NB4 (cell line): Measurements from ENCODE around the gene CPZ.

Experiments
- DNase-seq: peaks from one replicate; pipeline ENCODE4 v3.0.0; 2010; ENCODE audit warnings: low read depth
- H3K4me3 ChIP-seq: one replicate; pipeline ENCODE4 v1.5.1; 2011; ENCODE audit warnings: mild to moderate bottlenecking, low read depth, low read length, moderate library complexity
- CTCF ChIP-seq: IDR thresholded peaks from one replicate; pipeline ENCODE4 v1.5.1; 2012; ENCODE audit warnings: low read depth, low read length
- MAX ChIP-seq: IDR thresholded peaks from 2 replicates; pipeline ENCODE4 v1.6.1; 2011; ENCODE audit warnings: low read depth, low read length
- MYC ChIP-seq: IDR thresholded peaks from 2 replicates; pipeline ENCODE4 v1.6.1; 2011; ENCODE audit warnings: low read depth, low read length
- POLR2A ChIP-seq: IDR thresholded peaks from 2 replicates; pipeline ENCODE4 v1.6.1; 2011; ENCODE audit warnings: mild to moderate bottlenecking; ENCODE audit not compliant: insufficient read length; ENCODE audit errors: extremely low read depth

Gene CPZ

DNA sequence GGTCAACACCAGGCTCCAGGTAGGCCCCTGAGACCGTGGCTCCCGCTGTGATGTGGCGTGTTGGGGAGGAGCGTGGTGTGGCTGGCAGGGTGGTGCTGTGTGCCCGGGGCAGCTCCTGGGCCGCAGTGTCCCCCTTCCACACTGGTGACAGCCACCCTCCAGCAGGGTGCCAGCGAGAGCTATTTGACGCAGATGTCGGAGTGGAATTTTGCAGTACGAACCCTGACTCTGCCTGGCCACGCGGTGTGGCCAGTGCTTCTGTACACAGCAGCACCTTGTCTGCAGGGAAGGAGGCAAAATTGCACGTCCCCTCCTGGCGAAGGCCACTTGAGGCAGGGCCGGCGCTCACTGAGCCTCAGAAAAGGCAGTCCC lies 53.2 kb downstream of the CPZ start:
- no peak overlapping the region for H3K4me3 ChIP-seq
- DNase-seq = no peak
- TF ChIP-seq POLR2A (no peak), CTCF (no peak), MAX (no peak), MYC (no peak)

GRCh38 chr4:8646296-8647093 lies 53.9 kb downstream of the CPZ start:
- no peak overlapping the region for H3K4me3 ChIP-seq
- no peak for TF ChIP-seq POLR2A
- TF ChIP-seq CTCF = no peak
- no peak for TF ChIP-seq MAX
- no peak for TF ChIP-seq MYC
- DNase-seq = no peak

- DNase-seq = no peak
- TF ChIP-seq MYC (no peak), MAX (no peak), CTCF (no peak), POLR2A (no peak)
- no peak overlapping the region for H3K4me3 ChIP-seq
Observed at GRCh38 chr4:8647094-8647570, 54.6 kb downstream of the CPZ start.

DNA sequence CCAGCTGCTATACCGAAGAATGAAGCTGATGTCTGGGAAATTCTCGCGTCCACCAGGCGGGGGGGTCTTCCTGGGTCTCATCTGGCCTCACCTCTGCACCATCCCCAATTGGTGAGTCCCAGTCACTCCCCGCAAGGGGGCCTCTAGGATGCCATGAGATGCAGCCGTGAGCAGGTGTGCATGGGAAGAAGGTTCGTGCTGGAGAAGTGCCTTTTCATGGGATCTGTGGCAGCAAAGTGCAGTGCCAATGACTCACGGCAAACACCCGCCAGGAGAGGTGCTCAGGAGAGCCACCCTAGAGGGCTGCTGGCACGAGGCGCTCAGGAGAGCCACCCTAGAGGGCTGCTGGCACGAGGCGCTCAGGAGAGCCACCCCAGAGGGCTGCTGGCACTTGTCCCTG lies 55.1 kb downstream of the CPZ start:
- H3K4me3 ChIP-seq = no peak overlapping the region
- TF ChIP-seq MAX (no peak), CTCF (no peak), MYC (no peak), POLR2A (no peak)
- DNase-seq = no peak

GRCh38 chr4:8648296-8648695 lies 55.7 kb downstream of the CPZ start:
- TF ChIP-seq CTCF (no peak), MYC (no peak), MAX (no peak), POLR2A (no peak)
- H3K4me3 ChIP-seq = no peak overlapping the region

More at GRCh38 chr4:8648296-8648695, 55.7 kb downstream of the CPZ start:
- DNase-seq = no peak
